ENCODE results near the gene RANBP3L.

RANBP3L gene

GRCh38 chr5:36311956-36312355 lies 10.3 kb upstream of the RANBP3L start:
- no peak for TF ChIP-seq TAF1 (IDR thresholded peaks at IDR 0.05; ENCODE audit: borderline replicate concordance, insufficient read depth, low read length)
- TF ChIP-seq REST (IDR thresholded peaks at IDR 0.05; ENCODE audit: insufficient read depth in 1 of 2, low read depth in 2 of 2, low read length in 2 of 2), result no peak
- TF ChIP-seq FOXP2 (optimal IDR thresholded peaks at IDR 0.05; ENCODE audit: borderline replicate concordance, extremely low read depth, extremely low read length, insufficient read depth), result no peak
- TF ChIP-seq SIN3A (IDR thresholded peaks at IDR 0.05; ENCODE audit: borderline replicate concordance, insufficient read depth, low read length), result no peak
- no peak for TF ChIP-seq POLR2AphosphoS5 (IDR thresholded peaks at IDR 0.05; ENCODE audit: low read depth, low read length)

GRCh38 chr5:36310138-36310537 lies 8.4 kb upstream of the RANBP3L start:
- TF ChIP-seq TAF1 (IDR thresholded peaks at IDR 0.05; ENCODE audit: borderline replicate concordance, insufficient read depth, low read length) (no peak), REST (IDR thresholded peaks at IDR 0.05; ENCODE audit: insufficient read depth in 1 of 2, low read depth in 2 of 2, low read length in 2 of 2) (no peak), FOXP2 (optimal IDR thresholded peaks at IDR 0.05; ENCODE audit: borderline replicate concordance, extremely low read depth, extremely low read length, insufficient read depth) (no peak), SIN3A (IDR thresholded peaks at IDR 0.05; ENCODE audit: borderline replicate concordance, insufficient read depth, low read length) (no peak), POLR2AphosphoS5 (IDR thresholded peaks at IDR 0.05; ENCODE audit: low read depth, low read length) (no peak)

- TF ChIP-seq FOXP2 (optimal IDR thresholded peaks at IDR 0.05; ENCODE audit: borderline replicate concordance, extremely low read depth, extremely low read length, insufficient read depth), result no peak
- no peak for TF ChIP-seq TAF1 (IDR thresholded peaks at IDR 0.05; ENCODE audit: borderline replicate concordance, insufficient read depth, low read length)
- no peak for TF ChIP-seq POLR2AphosphoS5 (IDR thresholded peaks at IDR 0.05; ENCODE audit: low read depth, low read length)
- TF ChIP-seq REST (IDR thresholded peaks at IDR 0.05; ENCODE audit: insufficient read depth in 1 of 2, low read depth in 2 of 2, low read length in 2 of 2), result no peak
- TF ChIP-seq SIN3A (IDR thresholded peaks at IDR 0.05; ENCODE audit: borderline replicate concordance, insufficient read depth, low read length), result no peak
These were observed 4.0 kb upstream of the RANBP3L start for GRCh38 chr5:36305571-36306326.

- TF ChIP-seq SIN3A (IDR thresholded peaks at IDR 0.05; ENCODE audit: borderline replicate concordance, insufficient read depth, low read length) (no peak), REST (IDR thresholded peaks at IDR 0.05; ENCODE audit: insufficient read depth in 1 of 2, low read depth in 2 of 2, low read length in 2 of 2) (no peak), FOXP2 (optimal IDR thresholded peaks at IDR 0.05; ENCODE audit: borderline replicate concordance, extremely low read depth, extremely low read length, insufficient read depth) (no peak), POLR2AphosphoS5 (IDR thresholded peaks at IDR 0.05; ENCODE audit: low read depth, low read length) (no peak), TAF1 (IDR thresholded peaks at IDR 0.05; ENCODE audit: borderline replicate concordance, insufficient read depth, low read length) (no peak)
These were observed 2.5 kb upstream of the RANBP3L start for GRCh38 chr5:36304095-36304805.

Data from PFSK-1 (cell line).